NCI-H2196 (cell line): ENCODE measurements around the gene SPDEF.

Experiments used
- DNase-seq: peaks from one replicate; lab custom pipeline; 2025; ENCODE audit not compliant: unreplicated experiment; lab: John Stamatoyannopoulos, UW

SPDEF gene

GRCh38 chr6:34517461-34517881, 38.7 kb downstream of the SPDEF start:
- no peak for DNase-seq

GRCh38 chr6:34516391-34517324, 39.5 kb downstream of the SPDEF start:
- DNase-seq: no peak

DNA sequence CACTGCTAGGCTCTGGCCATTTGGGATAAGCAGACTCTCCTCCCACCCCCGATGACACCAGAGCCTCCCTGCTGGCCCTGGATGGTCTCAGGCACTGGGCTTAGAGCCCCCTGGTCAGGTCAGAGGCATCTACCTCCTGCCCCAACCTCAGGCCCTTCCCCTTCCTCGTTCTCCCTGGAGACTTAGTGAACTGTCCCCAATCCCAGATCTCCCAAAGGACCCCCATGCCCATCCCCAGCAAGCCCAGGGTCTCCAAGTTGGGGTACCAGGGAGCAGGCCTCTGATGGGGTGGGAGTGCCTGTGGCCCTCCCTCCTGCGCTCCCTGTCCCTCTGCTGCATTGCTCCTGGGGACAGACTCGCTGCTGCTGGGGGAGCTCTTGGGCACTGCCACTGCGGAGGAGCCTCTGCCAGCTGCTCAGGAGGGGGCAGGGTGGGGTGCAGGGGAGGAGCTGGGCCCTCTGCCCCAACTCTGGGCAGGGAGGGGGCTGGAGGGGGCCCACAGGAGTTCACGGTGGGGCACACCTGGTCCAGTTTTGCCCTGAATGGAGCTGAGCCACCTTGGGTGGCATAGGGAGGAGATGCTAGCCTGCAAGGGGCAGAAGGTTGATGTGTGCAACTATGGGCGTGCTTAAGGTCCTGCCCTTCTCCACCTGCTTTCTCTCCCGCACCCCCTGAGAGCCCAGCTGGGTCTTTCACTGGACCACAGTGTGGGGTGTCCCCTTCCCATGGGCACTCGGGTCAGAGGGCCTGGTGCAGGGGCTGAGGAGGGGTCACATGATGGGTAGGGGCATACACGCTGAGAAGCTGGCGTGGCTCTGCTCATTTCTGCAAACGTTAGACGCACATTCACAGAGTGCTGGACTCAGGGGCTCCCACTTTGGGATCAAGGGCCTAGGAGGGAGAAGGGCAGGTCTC, 40.4 kb downstream of the SPDEF start:
- no peak for DNase-seq

GRCh38 chr6:34514593-34515472, 41.3 kb downstream of the SPDEF start:
- no peak for DNase-seq

GRCh38 chr6:34514112-34514511, 42.0 kb downstream of the SPDEF start:
- DNase-seq: no peak

DNA sequence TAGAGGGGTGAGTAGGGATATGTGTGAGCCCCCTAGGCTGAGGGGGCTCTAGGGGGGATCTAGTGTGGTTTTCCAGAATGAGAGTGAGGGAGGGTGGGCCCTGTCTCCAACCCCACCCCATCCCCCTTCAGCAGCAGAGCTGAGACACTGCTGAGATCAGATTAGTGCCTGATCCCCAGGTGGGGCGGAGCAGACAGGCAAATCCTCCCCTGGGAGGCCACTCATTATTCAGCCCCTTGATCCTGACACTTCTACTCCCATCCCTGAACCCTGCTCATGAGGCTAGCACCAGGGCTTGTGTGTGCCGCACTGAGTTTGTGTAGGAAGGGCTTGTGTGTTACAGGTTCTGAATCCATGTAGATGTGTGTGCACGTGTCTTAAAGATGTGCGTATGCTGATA, 42.5 kb downstream of the SPDEF start:
- no peak for DNase-seq

DNA sequence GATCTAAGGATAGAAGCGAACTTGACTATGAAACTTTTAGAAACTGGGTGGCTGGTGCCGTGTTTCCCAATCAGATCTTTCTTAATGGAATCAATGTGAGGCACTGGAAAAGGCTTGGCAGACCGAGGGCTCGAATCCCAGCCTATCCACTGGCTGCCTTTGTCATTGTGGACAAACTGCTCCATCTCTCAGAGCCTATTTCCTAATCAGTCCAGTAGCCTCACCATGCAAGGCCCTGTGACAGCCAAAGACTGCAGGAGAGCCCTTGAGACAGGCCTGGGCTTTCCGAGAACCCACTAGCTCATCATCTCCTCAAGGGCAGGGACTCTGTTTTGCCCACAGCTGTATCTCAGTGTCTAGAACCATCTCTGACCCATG, 43.4 kb downstream of the SPDEF start:
- DNase-seq: no peak

DNA sequence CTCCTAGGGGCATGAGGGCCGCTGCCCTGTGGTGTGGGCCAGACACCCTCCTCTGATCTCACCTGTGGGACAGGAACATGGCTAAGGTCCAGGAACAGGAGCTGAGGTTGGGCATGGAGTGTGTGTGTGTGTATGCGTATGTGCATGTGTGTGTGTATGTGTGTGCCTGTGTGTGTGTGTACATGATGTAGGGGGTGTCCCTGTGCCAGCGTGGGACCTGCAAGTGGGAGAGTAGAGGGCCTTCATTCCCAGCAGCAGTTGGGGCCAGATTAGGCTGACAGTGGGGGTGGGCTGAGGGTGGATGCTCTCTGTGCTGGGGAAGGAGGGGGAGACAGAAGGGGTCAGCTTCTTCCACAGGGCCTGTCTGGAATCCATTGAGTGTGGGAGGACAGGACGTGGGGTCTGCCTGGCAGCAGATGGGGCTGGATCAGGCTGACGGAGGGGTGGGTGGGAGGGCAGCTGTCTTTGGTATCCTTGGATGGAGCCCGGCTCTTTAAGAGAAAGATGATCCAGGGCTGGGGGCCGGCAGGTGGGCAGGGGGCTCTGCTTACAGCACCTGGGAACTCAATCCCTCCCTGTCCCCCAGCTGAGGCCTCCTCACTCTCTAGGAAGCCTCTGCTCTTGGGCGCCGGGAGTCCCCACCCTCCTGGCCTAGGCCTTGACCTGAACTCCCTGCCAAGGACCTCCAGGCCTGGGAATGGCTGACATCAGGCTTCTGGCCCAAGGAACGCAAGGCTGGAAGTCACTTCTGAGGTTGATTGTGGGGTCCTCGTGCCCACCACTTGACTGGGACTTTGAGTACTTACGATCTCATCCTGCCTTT, 44.0 kb downstream of the SPDEF start:
- no peak for DNase-seq

- DNase-seq: no peak
Measured at GRCh38 chr6:34511214-34511914, 44.8 kb downstream of the SPDEF start.

DNA sequence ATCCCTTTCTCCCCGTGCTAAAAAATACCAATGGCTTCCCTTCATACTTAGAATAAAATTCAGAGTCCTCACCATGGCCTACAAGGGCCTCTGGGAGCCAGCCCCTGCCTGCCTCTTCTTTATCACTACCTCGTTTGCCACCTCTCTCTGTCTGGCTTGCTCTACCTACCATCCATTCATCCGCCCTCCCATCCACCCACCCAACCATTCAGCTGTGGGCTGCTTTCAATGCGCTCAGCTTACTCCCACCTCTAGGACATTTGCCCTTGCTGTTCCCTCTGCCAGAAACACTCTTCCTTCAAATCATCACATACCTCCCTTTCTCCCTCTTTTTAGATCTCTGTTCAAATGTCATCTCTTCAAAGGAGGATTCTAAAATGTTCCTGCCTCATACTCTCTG, 45.8 kb downstream of the SPDEF start:
- no peak for DNase-seq

- DNase-seq: no peak
Measured at GRCh38 chr6:34509782-34510181, 46.3 kb downstream of the SPDEF start.

- DNase-seq: no peak
Measured at GRCh38 chr6:34508425-34508824, 47.7 kb downstream of the SPDEF start.

GRCh38 chr6:34506718-34507117, 49.4 kb downstream of the SPDEF start:
- DNase-seq: no peak

- no peak for DNase-seq
Measured at GRCh38 chr6:34497411-34497810, 58.7 kb downstream of the SPDEF start.

DNA sequence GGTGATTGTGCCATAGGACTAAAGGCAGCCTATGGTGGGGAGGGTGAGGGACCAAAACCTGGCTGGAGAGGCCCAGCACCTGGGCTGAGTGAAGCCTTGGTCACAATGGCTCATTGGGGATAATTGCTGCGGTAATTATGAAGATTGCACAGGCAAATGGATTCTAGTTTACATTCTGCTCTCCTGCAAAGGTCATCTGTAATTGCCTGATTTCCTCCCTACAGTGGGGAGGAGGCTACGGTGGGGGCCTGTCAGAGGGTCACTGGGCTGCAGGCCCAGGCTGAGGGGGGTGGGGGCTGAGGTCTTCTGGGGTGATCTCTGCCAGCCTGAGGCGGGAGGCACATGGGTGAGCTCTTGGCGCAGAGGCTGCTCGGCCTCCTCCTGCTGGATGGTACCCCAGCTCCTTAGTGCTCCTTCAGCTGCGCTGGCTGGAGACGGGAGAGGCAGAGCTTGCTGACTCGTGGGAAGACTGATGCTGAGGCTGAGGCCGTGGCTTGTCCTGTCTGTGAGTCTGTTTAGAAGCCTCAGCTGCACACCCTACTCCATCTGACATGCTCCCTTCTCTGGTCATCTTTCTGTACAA, 59.9 kb downstream of the SPDEF start:
- no peak for DNase-seq

GRCh38 chr6:34494973-34495372, 61.2 kb downstream of the SPDEF start:
- no peak for DNase-seq

GRCh38 chr6:34493344-34493743, 62.8 kb downstream of the SPDEF start:
- no peak for DNase-seq

DNA sequence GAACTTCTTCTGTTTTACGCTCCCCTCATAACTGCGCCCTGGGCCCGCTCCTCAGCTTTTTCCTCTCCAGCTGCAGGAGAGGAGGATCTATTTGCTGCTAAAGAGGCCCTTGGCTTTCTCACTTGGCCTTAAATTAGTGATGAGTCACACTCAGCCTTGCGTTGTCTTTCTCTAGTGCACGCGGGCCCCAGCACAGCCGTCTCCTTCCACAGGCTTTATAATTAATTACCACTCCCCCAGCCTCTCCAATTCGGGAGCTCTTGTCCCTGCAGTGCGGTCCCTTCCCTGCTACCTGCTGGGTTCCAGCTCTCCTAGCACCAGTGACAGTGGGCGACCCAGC, 65.1 kb downstream of the SPDEF start:
- DNase-seq: no peak

DNA sequence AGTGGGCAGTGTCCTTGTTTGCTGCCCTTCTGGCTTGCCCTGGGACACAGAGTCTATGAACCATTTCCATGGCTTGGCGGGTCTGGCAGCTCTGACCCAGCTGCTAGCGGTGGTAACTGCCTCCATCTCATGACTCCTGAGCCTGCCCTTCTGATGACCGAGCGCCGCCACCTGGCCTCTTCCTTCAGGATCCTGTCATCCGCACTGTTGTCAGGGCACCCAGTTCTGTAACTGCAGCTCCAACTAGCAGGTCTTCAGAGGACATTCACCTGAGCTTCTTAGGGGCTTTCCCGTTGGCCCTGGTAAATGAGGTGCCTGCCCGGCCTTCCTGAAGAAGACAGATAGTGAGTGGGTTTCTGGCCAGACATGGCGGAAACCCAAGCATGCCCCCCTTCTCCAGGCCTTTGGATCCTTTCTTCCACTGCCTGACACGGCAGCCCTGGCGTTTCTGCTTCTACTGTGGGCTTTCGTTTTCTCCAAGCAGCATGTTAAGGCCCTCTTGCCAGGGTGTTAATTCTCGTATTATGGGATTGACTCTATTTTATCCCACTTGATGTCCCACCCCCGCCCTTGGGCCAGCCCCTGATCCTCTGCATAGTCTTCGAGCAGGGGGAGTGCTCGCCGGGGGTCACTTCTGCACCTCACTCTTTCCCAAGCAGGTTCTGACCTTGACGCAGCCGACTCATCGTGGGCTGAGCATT, 65.6 kb downstream of the SPDEF start:
- DNase-seq: no peak
